ENCODE measurements around the gene LIN37. TPM values are rescaled to one million over a fixed set of nuclear protein-coding genes. Genes with fewer than 3 reads are reported as not detected.

LIN37 gene
- total RNA-seq, 1 experiment from 2014 or later, result 5.9 TPM

DNA sequence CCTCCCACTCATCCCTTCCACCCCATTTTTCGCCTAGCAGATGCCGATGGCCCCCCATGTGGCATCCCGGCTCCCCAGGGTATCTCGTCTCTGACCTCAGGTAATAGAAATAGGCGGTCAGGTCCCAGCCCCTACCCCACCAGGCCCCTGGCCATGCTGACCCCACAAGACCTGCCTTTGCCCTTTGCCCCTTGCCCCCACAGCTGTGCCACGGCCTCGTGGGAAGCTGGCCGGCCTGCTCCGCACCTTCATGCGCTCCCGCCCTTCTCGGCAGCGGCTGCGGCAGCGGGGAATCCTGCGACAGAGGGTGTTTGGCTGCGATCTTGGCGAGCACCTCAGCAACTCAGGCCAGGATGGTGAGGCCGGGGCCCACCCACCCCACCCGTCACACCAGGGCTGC is 32.3 kb downstream of the LIN37 start:
- Histone ChIP-seq H3K9ac (ENCODE audit: extremely low read depth, insufficient read length, low read length) (no peak overlapping the region), H3K23me2 (ENCODE audit: insufficient read length, low read depth, low read length, poor library complexity, severe bottlenecking) (peaks cover 12% of the 10 kb centered on the region), H2BK15ac (ENCODE audit: low read depth, low read length) (no peak overlapping the region), H3K9me3 (ENCODE audit: control insufficient read depth, low read depth, low read length) (no peaks in the 10 kb centered on the region), H3T11ph (ENCODE audit: low read length) (no peak overlapping the region), H3K23ac (ENCODE audit: insufficient read length, low read depth, low read length) (no peak overlapping the region), H3K4me1 (ENCODE audit: insufficient read depth, low read length) (peaks cover 5% of the 10 kb centered on the region; the same call in 1 of the 2 replicates), H2BK5ac (ENCODE audit: insufficient read length, low read length) (no peak overlapping the region), H4K20me1 (ENCODE audit: control insufficient read depth, insufficient read depth, insufficient read length) (no peaks in the 10 kb centered on the region), H2BK12ac (ENCODE audit: insufficient read length, low read depth, low read length) (no peak overlapping the region), H3K27ac (ENCODE audit: insufficient read length, low read depth, low read length) (no peak overlapping the region), H4K91ac (ENCODE audit: insufficient read length, low read depth, low read length) (no peak overlapping the region), H2AFZ (ENCODE audit: low read length) (no peak overlapping the region), H2BK20ac (ENCODE audit: low read depth, low read length, poor library complexity, severe bottlenecking) (no peak overlapping the region), H2AK5ac (ENCODE audit: insufficient read length, low read length) (no peak overlapping the region), H3K14ac (ENCODE audit: insufficient read depth, low read length) (no peak overlapping the region), H4K5ac (ENCODE audit: insufficient read length, low read depth, low read length) (no peak overlapping the region), H3K27me3 (ENCODE audit: insufficient read depth, low read length) (no peaks in the 10 kb centered on the region), H4K8ac (replicated peaks; ENCODE audit: insufficient read length, low read depth, low read length) (no peak overlapping the region), H3K18ac (ENCODE audit: insufficient read length, low read depth, low read length) (no peak overlapping the region), H3K56ac (ENCODE audit: insufficient read length, low read depth, low read length) (no peak overlapping the region), H3K4ac (ENCODE audit: low read depth, low read length) (no peak overlapping the region), H2BK120ac (ENCODE audit: low read depth, low read length, poor library complexity, severe bottlenecking) (no peak overlapping the region), H3K4me2 (ENCODE audit: insufficient read depth, insufficient read length, low read length) (no peak overlapping the region), H3K79me2 (ENCODE audit: insufficient read depth, low read length) (no peaks in the 10 kb centered on the region), H3K79me1 (ENCODE audit: insufficient read depth, low read depth, low read length, poor library complexity, severe bottlenecking) (no peaks in the 10 kb centered on the region)
- no peak for DNase-seq
- Mint-ChIP-seq H3K27me3 (ENCODE audit: low read depth) (peaks cover 21% of the 10 kb centered on the region), H3K4me1 (peaks cover 42 to 51% of the 10 kb centered on the region in 2 experiments), H3K27ac (no peak overlapping the region), H3K36me3 (ENCODE audit: insufficient read depth in 1 of 3, low read depth in 3 of 3) (peaks cover 0 to 8% (median 2%) of the 10 kb centered on the region in 3 experiments; a peak in 1 of 7 replicates), H3K4me3 (no peak overlapping the region), H3K9me3 (no peaks in the 10 kb centered on the region; a peak in 1 of 5 replicates)
- no peak for TF ChIP-seq CTCF (conservative IDR thresholded peaks at IDR 0.05)
- WGBS (ENCODE audit: extremely low coverage, insufficient read length, low lambda C conversion rate), result no CpG with 5 or more reads among the region's 20 CpGs

Data from H9 (cell line).